HG02981 (cell line): ENCODE data around the gene BAHD1.

Experiments
- ATAC-seq: cut with Tn5 transposase; IDR thresholded peaks from one replicate; pipeline ENCODE4 v1.9.1; 2021; ENCODE audit warnings: mild to moderate bottlenecking, moderate library complexity; ENCODE audit not compliant: unreplicated experiment

Gene BAHD1

DNA sequence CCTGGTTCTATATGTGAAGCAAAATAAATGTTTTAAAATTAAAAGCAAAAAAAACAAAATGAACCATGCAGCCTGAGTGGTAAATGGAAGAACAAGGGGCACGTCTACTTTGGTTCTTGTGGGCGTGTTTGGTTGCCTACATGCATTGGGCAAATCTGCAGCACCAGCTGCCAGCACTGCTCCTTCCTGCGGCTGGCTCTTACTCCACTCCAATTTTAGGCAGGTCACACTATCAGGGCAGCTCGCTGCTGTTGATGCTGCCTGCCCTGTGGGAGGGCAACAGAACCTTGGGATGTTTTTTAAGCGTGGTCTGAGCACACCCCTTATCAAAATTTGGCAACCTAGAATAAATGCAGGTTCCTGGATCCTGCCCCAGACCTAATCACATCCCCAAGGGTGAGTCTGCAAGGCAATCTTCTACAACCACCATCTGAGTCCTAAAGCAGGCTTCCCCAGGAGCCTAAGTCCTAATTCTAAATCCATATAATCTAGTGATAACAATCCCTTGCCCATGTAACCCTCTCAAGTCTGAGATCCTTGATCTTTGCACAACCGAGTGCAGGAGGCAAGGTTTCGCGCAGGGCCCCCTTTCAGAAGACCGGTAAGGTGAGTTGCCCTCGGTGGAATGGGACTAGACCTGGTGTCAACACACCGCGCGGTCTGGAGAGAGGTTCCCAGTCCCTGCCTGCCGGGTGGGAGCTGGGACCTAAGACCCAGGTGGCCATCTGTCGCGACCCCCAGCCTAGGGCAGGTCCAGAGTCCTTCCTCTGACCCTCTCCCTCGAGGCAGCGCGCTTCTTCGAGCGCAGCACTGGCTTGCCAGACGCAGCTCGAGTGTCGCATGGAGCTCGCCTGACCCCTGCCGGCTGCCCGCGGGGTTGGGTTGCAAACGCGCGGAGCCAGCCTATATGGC is 19.3 kb upstream of the BAHD1 start:
- ATAC-seq, result no peak

DNA sequence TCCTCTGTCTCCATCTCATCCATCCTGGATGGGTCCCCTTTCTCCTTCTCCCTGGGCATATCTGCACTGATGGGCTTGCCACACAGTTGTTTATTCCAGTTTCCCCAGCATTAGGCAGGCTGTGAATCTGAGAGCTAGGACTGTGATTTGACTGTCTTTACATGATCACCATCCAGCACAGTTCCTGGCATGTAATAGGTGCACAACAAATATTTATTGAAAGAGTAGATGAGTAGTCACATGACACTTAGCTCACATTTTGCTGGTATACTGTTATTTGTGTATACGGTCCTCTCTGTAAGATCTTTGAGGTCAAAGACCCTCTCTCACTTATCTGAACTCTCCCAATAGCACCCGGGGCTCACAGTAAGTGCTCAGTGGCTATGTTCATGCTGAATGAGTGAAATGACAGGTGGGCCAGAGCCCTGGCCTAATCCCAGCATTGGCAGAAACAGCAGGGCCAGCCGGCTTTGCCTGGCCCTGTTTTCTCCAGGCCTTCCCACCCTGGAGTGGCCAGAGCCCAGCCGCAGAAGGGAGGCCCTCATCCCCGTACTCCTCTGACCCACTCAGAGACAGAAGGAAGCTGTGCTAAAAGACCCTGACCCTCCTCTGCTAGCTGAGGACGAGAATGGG is 16.2 kb upstream of the BAHD1 start:
- ATAC-seq, result no peak

DNA sequence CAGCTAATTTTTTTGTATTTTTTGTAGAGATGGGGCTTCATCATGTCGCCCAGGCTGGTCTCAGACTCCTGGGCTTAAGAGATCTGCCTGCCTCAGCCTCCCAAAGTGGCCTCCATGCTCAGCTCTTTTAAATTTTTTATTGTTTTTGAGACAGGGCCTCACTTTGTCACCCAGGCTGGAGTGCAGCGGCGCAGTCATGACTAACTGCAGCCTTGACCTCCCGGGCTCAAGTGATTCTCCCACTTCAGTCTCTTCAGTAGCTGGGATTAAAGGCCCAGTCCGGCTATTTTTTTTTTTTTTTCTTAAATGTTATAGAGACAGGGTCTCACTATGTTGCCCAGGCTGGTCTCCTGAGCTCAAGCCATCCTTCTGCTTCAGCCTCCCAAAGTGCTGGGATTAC is 15.1 kb upstream of the BAHD1 start:
- no peak for ATAC-seq

DNA sequence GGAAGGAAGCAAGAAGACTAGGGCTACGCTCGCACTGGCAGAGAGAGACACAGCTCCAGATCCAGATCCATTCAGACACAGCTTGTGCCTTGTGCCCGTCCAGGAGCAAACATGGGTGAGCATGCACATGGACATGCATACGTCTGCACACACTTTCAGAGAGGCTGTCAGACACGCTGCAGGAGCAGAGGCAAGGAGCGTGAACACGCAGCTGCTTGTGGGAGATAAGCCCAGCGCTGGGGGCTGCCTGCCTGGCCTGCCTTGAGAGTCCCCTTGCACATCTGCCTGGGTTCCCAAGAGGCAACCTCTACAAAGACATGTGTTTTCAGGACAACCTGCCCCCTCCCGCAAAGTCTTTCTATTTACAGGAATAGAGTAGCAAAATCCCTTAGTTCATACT is 13.6 kb upstream of the BAHD1 start:
- no peak for ATAC-seq

DNA sequence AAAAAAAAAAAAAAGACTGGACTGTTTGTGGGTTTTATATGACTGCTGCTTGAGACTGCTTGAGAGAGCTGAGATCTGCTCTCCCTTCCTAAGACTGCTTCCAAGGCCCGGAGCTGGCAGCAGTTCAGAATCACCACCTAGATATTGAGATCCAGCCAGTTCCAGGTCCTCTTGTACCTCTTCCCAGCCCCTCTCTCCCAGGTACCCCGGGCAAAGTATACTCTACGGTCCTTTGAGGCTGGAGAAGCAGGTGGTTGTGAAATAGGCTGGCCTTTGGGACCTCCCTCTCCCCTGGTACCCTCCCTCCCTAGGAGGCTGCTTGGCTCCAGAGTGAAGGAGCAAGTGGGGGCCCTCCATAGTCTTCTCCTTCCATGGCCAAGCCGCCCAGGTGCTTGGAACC is 12.6 kb upstream of the BAHD1 start:
- no peak for ATAC-seq

DNA sequence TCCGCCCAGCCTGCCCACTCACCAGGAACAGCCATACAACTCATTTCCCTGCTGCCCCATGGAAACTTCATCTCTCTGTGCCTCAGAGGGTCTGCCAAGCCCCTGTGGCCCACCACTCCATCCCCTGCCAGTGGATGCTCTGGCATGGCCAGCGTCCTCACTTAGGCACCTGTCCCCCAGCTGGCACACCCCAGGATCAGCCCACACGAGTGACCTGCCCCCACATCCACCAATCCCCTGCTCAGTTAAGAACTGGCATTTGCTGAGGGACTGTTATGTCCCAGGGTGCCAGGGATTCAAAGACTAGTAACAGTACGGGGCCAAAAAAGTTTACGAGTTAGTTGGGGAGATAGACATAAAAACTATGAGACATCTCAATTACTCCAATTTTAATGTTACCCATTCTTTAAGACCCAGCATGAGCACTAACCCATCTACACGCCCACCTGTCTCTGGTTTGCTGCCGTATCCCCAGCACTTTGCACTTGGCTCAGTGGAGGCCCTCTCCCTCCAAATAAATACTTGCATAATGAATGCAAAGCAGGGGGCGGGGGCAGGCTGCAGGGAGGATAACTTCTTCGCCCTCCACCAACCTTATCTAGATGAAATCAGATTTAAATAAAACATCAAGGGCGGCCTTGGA is 11.6 kb upstream of the BAHD1 start:
- no peak for ATAC-seq

DNA sequence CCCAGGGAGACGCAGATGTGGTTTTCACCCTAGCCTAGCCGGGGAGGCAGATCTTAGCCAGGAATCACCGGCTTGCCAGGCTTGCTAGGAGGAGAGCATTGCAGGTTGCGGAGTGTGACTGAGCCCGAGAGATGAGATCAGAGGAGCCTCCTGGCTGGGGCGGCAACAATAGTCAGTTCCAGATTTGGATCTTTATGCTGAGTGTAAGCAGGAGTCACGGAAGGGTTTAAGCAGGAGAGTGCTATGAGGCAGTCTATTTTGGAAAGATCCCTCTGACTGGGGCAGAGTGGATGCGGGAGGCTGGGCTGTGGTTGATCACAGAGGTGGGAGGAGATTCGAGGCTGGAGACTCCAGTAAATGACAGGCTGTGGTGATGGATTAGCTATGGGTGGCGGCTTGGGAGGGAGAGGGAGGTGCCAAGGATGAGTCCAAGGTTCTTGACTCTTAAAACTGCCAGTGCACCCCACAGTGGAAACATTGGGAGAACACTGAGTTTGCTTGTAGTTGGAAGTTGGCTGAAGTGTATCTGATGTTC is 10.4 kb upstream of the BAHD1 start:
- no peak for ATAC-seq

DNA sequence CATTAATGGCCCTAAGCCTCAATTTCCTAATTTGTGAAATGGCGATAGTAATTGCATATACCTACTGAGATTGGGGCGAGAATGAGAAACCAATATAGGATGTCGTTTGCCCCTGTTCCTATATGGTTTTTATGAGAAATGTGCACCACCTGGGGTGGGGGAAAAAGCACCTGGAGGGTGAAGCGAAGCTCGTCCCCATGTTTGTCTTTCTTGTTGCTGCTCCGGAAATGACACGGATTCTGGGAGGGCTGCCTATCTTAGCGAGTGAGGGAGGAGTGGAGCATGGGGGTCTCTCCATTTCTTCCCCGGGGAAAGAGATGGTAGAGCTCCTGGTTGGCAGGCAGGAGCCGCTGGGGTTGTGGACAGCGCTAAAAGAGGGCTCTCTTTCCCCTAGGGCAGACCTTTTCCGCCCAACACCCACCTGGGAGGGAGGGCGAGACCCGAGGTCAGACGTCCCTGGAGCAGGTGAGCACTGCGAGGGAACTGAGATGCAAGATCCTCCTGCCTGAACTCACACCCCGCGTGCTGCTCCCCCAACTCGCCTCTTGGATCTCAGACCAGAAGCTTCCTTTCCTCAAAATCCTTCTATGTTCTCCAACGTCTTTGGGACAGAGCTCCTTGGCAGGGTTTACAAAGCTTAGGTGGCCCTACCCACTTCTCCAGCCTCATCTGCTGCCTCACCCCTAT is 5.6 kb upstream of the BAHD1 start:
- no peak for ATAC-seq

DNA sequence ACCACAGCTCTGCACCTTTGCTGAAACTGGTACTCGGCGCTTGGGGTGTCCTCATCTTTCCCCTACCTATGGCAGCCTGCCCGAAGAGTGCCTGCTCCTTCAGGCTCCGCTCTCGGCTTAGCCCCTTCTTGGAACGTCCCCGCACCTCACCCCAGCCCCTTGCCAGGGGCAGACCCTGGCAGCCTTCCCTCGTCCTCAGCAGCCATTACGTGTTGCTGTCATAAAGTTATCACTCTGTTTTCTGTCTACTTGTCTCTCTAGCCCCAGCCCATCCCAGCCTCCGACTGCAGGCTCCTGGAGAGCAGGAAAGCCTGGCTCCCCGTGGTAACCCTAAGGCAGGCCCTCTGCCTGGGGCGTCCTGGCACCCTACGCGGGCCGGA is 5.1 kb upstream of the BAHD1 start:
- ATAC-seq, result no peak

DNA sequence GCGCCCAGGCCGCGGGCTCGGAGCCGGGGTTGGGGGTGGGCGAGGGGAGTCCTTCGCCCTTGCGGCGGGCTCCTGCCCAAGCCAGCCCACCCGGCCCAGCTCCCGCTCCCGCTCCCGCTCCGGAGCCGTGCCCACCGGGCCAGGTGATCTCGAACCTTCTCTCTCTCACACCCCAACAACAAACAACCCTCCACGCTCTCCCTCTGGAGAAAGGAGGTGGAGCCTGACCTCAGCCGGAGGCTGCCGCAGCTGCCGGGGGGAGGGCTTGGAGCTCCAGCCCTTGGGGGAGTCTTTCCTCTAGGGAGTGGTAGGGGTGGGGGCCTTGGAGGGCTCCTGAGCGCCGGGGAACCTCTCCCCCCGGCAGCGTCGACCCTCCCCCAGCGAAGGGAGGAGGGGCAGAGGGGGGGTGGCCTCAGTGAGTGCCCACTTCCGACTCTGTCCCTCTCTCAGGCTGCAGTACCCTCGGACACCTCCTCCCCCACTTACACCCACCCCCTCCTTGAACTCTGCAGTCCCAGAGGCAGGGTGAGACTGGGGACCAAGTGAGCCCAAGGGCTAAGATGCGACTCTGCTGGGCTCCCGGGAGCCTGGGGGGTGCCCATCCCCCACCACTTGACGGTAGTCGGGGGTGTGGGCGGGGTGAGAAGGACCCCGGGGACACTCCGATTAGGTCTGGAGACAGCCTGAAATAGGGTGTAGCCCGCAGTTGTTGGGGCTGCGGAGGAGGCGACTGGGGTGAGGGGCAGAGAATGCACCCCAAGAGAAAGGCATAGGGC is 4.4 kb upstream of the BAHD1 start:
- no peak for ATAC-seq

DNA sequence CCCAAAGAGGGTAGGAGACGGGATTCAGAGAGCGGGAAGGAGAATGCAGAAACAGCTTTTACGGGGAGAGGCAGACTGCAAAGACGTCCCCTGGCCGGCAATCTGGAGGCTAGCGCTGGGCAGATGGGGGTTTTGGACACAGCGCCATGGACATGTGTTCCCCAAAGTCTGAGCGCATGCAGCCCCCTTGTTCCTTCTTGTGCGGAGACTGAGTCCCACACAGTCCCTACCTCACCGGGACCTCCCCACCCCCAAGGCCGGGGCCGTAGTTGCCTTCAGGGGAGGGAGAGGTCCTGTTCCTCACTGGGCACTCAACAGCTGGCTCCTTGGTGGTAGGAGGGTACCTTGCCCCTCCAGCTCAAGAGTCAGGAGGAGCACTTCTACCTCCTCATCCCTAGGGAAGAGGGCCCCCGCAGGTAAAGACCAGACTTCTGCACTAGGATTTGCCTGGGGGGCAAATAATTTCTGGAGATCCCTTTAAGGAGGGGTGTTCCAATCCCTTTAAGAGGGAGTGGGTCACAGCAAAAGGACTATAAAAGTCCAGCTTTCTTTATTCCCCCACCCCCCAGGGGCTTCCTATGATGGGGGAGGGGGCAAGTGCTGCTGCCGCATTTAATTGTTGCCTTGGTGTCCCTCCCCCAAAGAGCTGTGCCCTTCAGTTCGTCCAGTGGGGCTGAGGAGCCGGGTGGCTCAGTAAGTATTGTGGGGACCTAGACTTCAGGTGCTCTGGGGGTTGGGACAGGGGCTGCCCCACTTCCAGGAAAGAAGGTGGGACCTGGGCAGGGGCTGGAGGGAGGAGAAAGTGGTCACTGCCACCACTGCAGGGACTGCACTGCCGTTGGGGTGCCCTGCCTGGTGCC is 3.6 kb upstream of the BAHD1 start:
- ATAC-seq, result no peak

DNA sequence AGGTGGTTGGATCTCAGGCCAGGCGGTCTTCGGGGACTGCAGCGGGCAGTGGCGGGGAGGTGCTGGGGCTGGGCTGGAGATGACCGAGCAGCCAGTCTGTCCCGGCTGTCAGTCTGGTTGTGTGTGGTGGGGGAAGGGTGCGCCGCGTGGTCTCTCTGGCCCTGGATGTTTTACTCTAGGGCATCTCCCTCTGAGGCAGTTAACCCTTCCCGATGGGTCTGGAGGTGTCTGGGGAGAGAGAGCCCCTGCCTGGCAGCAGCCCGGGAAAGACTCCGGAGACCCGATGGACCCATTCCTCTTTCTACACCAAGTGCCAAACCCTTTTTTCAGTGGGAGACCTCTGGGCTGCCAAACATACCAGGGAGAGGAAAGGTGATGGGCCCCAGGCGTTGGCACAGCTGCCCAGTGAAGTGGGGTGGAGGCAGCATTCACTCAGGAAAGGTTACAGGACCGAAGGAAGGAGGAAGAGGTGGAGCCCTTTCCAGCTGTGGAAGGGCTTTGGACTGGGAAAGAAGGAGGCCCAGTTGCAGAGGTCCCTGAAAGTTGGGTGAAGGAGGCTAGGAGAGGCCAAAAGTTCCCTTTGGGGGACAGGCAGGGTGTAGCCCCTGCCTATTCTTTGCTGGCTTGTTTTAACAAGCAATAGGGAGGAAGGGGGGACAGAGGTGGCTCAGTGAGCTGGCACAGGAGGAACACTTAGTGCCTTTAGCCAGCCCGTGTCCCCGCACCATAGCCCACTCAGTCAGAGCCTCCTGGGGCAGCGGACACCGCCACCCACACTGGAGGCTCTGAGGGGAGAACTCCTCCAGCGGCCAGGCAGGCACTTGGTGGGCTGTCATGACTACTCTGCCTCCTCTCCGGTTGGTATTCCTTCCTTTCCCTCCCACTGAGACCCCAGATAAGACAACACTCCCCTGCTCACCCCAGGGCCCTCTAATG is 2.7 kb upstream of the BAHD1 start:
- ATAC-seq, result no peak

DNA sequence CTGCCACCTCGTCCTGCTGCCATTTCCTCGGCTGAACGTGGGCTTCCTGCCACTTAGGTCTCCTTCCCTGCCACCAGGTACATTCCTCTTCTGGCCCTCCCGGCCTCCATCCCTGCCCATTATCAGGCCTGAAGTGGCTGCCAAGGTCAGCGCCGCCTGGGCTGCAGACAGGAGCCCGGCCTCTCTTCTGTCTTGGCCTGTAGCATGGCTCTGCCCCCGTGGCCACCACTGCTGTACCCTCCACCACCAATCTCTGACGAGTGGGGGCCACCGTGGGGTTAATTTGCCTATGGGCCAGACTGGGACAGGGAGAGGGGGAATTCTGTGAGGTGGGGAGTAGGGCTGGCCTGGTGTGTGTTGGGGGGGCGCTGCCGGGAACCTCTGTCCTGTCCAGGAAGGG is 2.0 kb upstream of the BAHD1 start:
- no peak for ATAC-seq

DNA sequence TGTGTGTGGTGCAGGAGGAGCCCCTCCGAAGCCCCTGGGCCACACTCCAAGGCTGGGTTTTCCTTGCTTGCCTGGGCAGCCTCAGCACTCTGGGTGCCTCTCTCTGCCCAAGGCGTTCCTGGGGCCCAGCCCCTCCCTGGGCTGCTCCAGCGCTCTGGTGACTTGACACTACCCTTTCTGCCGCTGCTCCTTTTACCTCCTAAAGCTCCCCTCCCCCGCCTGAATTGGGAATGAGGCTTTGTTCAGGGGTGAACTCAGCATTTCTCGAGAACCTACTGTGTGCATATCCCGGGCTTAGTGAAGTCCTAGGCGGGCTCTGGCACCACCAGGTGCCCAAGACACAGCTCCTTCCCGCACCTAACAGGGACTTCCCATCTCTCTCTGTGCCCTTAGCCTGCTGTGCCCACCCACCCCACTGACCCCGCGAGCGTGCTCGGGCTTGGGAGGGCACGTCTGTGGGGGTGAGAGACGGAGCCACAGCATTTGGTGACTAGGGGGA is 1.2 kb upstream of the BAHD1 start:
- no peak for ATAC-seq

DNA sequence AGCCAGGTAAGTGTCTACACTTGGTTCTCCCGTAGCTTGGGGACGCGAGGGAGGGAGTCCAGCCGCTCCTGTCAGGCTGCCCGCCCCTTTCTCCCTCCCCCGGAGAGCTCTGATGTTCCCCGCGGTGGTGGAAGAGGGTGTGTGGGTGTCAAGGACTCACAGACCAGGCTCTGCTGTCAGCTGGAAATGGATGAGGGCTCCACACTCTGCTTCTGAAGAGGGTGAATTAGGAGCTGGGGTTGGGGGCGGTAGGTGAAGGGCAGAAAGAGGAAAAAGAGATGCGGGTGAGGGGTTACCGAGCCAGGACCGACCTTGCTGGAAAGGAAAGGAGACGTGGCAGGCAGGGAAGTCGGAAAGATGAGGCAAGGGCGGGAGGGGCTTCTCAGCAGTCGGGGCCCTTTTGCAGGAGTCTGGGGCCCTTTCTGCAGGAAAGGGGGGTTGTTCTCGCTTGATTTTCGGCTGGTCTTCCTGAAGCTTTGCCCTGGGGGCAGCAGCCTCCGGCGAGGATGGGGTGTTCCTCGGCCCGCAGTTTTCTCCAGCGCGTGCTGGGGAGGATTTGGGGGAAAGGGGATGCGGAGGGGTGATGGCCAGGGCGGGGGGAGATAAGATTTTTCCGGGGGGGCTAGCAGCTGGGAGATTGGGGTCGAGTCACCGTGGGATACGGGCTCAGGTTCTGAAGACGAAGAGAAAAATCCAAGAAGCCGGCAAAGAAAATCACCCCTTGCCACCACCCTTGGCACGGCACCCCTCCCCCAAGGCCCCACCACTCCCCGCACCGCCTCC is 602 bp upstream of the BAHD1 start:
- no peak for ATAC-seq

DNA sequence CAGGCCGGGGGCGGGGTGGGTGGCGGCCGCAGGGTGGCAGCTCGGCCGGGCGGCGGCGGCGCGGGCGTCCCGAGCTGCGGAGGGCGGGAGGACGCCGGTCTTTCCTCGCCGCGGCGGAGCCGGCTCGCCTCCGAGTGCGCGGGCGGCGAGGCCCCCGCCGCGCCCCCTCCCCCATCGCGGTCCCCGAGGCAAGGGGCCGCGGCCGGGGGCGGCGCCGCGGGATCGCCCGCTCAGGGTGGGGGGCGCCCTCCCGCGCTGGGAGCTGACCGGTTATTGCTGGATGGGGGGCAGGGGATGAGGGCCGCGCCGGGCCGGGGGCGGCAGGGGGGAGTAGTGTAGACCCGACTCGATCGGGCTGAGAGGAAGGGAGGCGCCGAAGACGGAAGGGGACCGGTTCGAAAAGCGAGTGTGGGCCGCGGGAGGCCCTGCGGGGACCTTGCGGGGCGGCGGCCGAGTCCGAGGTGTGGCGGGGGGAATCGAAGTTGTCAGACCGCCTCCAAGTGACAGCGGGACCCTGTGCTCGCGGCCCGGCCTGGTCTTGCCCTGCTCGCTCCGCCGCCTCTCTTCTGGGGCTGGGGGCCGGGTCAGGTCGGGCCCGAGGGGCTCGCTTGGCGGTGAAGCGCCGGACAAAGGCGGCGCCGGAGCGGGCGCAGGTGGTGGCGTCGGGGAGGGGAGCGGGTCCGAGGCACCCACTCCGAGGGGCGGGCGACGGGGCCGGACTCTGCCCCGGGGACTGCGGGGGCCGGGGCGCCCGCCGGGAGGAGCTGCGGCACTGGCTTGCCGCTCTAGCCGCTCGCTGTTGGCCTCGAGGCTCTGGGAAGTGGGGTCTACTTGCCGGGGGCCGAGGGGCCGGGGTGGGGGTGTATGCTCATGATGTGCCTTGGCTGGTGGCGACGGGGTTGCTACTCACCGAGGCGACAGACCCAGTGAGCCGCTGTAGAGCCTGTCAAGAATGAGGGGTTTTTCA is 1.1 kb downstream of the BAHD1 start:
- ATAC-seq, result peak; percentile 13
